ENCODE measurements around the gene WASF2. TPM values are rescaled to one million over a fixed set of nuclear protein-coding genes. Genes with fewer than 3 reads are reported as not detected.
"Not testable (repeated sequence)": the region's sequence is repeated elsewhere in the genome, so short reads cannot be mapped to it uniquely, and the experiment has no call there.

The WASF2 gene
- polyA plus RNA-seq, 1 experiment, result 62.7 TPM

DNA sequence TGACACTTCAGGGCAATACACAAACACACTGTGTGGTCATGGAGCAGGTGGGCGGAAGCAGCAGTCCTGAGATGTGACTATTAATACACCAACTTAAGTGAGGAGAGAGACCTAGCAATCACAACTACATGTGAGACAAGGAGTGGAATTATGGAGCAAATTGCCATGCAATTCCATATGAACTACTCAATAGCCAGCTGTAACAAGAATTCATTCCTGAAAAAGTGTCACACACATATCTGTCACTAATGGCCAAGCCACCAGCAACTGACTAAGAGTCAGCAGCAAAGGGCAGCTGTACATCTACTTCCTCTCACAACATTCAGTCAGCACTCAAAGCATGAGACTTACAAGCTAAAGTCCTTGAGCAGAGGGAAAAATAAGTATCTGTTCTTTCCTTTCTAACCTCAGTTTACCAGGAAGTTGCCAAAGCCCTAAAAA lies 51.3 kb downstream of the WASF2 start:
- no peak overlapping the region for H3K4me3 ChIP-seq (ENCODE audit: low read depth, low read length)
- TF ChIP-seq, protein P1, sequence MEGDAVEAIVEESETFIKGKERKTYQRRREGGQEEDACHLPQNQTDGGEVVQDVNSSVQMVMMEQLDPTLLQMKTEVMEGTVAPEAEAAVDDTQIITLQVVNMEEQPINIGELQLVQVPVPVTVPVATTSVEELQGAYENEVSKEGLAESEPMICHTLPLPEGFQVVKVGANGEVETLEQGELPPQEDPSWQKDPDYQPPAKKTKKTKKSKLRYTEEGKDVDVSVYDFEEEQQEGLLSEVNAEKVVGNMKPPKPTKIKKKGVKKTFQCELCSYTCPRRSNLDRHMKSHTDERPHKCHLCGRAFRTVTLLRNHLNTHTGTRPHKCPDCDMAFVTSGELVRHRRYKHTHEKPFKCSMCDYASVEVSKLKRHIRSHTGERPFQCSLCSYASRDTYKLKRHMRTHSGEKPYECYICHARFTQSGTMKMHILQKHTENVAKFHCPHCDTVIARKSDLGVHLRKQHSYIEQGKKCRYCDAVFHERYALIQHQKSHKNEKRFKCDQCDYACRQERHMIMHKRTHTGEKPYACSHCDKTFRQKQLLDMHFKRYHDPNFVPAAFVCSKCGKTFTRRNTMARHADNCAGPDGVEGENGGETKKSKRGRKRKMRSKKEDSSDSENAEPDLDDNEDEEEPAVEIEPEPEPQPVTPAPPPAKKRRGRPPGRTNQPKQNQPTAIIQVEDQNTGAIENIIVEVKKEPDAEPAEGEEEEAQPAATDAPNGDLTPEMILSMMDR (IDR thresholded peaks at IDR 0.05; ENCODE audit: low read depth, low read length), result no peak
- CTCF ChIA-PET, result interaction anchor here (1.2 to 2.0 kb wide), 4 partner anchors 22 to 170 kb away, joined by 3 to 7 read pairs (median 4); no protein-coding TSS in a partner anchor
- no peaks in the 10 kb centered on the region for H3K9me3 ChIP-seq (ENCODE audit: control insufficient read depth, insufficient read depth, low read length)
- H3K27ac ChIP-seq (ENCODE audit: low read depth, low read length), result no peak overlapping the region
- DNase-seq (ENCODE audit: low read depth, low spot score), result no peak
- POLR2A ChIA-PET, result no interaction called here
- no peaks in the 10 kb centered on the region for H3K27me3 ChIP-seq (ENCODE audit: control insufficient read depth, insufficient read depth, low read length)

DNA sequence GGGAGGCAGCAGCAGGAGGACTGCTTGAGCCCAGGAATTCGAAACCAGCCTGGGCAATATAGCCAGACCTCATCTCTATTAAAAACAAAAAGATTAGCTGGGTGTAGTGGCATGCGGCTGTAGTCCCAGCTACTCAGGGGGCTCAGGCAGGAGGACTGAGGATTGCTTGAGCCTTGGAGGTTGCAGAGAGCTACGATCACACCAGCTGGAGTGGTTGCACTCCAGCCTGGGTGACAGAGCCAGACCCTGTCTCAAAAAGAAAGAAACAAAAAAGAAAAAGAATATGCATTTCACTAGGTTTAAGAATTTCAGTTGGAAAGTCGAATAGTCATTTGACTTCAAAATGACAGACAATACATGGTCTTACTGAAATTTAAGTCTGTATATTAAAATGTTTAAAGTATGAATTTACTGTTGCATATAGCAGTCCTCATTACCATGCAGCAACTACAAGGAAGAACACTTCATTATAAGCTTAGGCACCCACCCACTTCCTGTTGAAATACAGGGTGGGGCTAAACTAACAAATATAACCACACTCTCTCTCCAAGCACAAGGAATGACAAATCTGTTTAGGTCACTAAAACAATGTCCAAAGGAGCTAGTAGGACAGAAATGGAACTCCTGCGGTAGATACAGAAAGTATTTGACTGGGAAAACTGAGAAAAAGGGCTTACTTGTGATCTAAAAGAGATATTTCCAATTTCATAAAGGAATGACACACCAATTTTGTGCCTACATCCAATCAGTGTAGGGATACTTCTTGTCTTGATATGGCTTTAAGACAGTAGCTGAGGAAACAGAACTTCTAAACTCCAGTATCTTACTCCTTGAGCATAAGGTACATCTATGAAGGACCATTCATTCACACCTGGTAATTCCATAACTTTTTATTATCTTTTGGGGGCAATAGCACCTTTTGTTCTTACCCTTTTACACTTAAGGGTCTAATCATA lies 53.5 kb downstream of the WASF2 start:
- H3K4me3 ChIP-seq (ENCODE audit: low read depth, low read length), result no peak overlapping the region

DNA sequence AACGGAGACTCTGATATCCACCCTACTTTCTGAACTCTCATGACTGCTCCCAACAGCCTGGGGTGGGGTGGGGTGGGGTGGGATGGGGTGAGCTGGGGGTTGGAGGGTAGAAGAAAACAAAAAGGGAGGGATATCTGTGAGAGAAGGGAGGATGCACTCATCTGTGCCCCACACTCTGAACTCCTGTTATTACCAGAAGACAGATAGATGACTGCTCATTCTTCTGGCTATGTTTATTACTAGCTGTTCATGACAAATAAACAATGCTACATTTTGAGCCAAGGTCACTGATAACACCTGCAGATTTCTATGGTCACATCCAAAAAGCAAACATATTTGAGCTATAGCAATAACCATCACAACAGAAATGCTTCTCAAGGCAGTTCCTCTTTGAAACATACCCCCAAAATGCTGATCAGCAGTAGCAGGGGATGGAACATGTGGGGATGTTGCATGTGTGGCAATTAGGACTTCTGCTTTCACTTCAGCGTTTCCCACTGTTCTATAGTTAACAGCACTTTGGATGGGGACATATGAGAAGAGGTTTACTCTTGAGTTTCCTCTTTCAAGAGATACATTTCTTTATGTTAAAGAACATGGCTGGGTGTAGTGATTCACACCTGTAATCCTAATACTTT lies 54.3 kb downstream of the WASF2 start:
- ChIA-PET CTCF (interaction anchor here (1.2 kb wide), 1 partner anchor 19 kb away, joined by 3 read pairs; no protein-coding TSS in a partner anchor), POLR2A (interaction anchor here (0.5 to 1.3 kb wide), 2 partner anchors 17 to 54 kb away, joined by 3 to 4 read pairs; no protein-coding TSS in a partner anchor)
- no peak overlapping the region for H3K27ac ChIP-seq (ENCODE audit: low read depth, low read length)
- no peaks in the 10 kb centered on the region for H3K27me3 ChIP-seq (ENCODE audit: control insufficient read depth, insufficient read depth, low read length)
- no peaks in the 10 kb centered on the region for H3K9me3 ChIP-seq (ENCODE audit: control insufficient read depth, insufficient read depth, low read length)
- no peak for DNase-seq (ENCODE audit: low read depth, low spot score)
- no peak overlapping the region for H3K4me3 ChIP-seq (ENCODE audit: low read depth, low read length)
- TF ChIP-seq, protein P1 (IDR thresholded peaks at IDR 0.05; ENCODE audit: low read depth, low read length), result no peak

More for the DNA sequence above, 53.5 kb downstream of the WASF2 start:
- Histone ChIP-seq H3K9me3 (ENCODE audit: control insufficient read depth, insufficient read depth, low read length) (no peaks in the 10 kb centered on the region), H3K27ac (ENCODE audit: low read depth, low read length) (no peak overlapping the region), H3K27me3 (ENCODE audit: control insufficient read depth, insufficient read depth, low read length) (no peaks in the 10 kb centered on the region)
- TF ChIP-seq, protein P1 (IDR thresholded peaks at IDR 0.05; ENCODE audit: low read depth, low read length), result no peak
- ChIA-PET CTCF (interaction anchor here (0.6 to 2.0 kb wide), 2 partner anchors 20 to 151 kb away, joined by 4 to 7 read pairs; no protein-coding TSS in a partner anchor), POLR2A (interaction anchor here (0.5 to 1.3 kb wide), 4 partner anchors 9 to 95 kb away, joined by 3 to 5 read pairs (median 4); no protein-coding TSS in a partner anchor)
- DNase-seq (ENCODE audit: low read depth, low spot score), result no peak

DNA sequence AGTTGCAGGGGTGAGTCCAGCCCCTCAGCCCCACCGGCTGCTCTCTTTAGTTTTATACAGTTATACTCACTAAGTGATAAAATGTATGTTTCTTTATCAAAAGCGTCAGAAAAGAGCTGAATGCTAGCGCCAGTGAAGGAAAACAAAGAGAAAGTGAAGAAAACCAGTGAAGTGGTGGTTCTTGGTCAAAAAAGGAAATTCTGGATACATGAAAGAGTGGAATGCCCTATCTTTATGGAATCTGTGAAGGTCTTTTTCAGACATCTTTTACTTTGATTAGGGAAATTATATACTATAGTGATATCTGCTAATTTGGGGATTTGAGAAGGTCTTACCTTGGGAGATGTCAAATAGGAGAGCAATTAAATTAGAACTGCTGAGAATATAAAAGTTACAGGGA lies 56.3 kb downstream of the WASF2 start:
- no peak overlapping the region for H3K27ac ChIP-seq (ENCODE audit: low read depth, low read length)
- POLR2A ChIA-PET, result no interaction called here
- H3K9me3 ChIP-seq (ENCODE audit: control insufficient read depth, insufficient read depth, low read length), result no peaks in the 10 kb centered on the region
- no peak for DNase-seq (ENCODE audit: low read depth, low spot score)
- CTCF ChIA-PET, result interaction anchor here (0.8 to 1.6 kb wide), 4 partner anchors 10 to 137 kb away, joined by 3 to 4 read pairs (median 3); no protein-coding TSS in a partner anchor
- TF ChIP-seq, protein P1 (IDR thresholded peaks at IDR 0.05; ENCODE audit: low read depth, low read length), result no peak
- H3K4me3 ChIP-seq (ENCODE audit: low read depth, low read length), result no peak overlapping the region
- H3K27me3 ChIP-seq (ENCODE audit: control insufficient read depth, insufficient read depth, low read length), result no peaks in the 10 kb centered on the region

DNA sequence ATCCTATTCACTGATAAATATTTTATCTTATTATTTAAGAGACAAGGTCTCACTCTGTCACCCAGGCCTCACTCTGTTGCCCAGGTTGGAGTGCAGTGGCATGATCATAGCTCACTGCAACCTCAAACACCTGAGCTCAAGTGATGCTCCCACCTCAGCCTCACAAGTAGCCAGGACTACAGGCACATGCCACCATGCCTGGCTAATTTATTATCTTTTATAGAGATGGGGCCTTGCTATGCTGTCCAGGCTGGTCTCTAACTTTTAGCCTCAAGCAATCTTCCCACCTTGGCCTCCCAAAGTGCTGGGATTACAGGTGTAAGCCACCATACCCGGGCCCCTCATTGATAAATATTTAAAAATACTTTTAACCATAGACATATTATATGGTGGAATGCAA lies 57.2 kb downstream of the WASF2 start:
- not testable (repeated sequence) for H3K27me3 ChIP-seq (ENCODE audit: control insufficient read depth, insufficient read depth, low read length); H3K27ac ChIP-seq (ENCODE audit: low read depth, low read length); DNase-seq (ENCODE audit: low read depth, low spot score); H3K9me3 ChIP-seq (ENCODE audit: control insufficient read depth, insufficient read depth, low read length); H3K4me3 ChIP-seq (ENCODE audit: low read depth, low read length)
- ChIA-PET CTCF (interaction anchor here (1.6 kb wide), 2 partner anchors 9 to 66 kb away, joined by 3 to 7 read pairs; partner anchors contain the start of gene MAP3K6), POLR2A (interaction anchor here (0.6 to 0.7 kb wide), 2 partner anchors 9 to 279 kb away, joined by 5 read pairs; no protein-coding TSS in a partner anchor)

Measured in AG04450 (cell line).